NCI-H69 (cell line): ENCODE results near the gene GABARAP.

Experiments
- DNase-seq: peaks from one replicate; lab custom pipeline; 2025; lab: John Stamatoyannopoulos, UW

The GABARAP gene

GRCh38 chr17:7239091-7240027 is 2.9 kb downstream of the GABARAP start, which contains the start of gene PHF23:
Gene PHF23 (minus strand): TSS chr17:7239457. CDS start chr17:7239279, 178 bp downstream.
- DNase-seq, result peak; percentile 98

DNA sequence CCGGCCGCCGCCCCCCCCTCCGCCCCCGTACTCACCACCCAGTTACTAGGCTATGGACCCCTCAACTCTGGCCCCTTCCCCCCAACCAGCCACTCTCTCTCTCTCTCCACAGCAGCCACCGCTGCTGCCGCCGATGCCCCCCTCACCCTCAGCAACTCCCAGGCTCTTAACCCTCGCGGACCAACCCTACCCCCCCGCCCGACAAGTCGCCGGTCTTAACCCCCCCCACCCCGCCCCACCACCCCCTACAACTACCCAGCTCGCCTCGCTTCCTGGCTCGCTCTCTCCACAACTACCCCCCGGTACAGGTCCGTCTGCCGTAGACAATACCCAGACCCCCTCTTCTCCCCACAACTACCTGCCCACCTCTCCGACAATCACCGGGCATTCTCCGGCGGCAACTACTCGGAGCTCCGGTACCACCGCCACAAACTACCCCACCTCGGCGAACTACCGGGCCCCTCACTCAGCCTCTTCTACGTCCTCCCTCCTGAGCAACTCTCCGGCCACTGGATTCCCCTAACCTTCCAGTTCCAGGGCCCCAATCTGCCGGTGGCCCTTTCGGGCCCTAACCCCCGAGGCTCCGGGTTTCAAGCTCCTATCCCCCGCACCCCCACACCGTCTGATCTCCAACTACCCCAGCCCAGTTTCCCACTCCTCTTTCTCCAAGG is 3.7 kb downstream of the GABARAP start:
- DNase-seq, result peak; percentile 52

DNA sequence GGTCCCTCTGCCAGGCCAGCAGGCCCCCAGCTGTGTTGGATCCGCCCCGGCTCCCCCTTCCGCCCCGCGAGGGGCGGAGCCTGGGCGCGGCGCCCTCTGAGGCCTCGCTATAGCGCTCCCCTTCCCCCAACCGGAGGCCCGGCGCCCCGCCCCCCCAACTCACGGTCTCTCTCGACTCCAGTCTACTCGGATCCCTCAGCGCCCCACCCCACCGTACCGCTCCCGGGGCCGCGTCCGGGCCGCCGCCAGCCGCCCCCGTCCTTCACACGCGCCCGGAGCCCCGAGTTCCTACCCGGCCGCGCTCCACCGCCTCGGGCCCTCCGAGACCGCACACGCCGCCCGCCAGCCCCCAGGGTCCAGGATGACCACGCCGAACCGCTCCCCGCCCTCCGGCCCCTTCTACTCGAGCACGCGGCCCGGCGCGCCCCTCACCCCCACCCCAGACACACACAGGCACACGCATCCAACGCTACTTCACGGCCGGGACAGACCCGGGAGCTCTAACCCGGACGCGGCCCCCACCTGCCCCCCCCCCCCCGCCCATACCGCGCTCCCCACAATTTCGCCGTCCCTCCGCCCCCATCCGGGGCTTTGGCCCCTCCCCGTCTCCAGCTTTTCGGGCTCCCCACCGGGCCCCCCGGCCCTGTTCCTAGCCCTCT is 4.4 kb downstream of the GABARAP start:
- peak; percentile 76 for DNase-seq

GRCh38 chr17:7237266-7237760 is 4.9 kb downstream of the GABARAP start:
- no peak for DNase-seq

DNA sequence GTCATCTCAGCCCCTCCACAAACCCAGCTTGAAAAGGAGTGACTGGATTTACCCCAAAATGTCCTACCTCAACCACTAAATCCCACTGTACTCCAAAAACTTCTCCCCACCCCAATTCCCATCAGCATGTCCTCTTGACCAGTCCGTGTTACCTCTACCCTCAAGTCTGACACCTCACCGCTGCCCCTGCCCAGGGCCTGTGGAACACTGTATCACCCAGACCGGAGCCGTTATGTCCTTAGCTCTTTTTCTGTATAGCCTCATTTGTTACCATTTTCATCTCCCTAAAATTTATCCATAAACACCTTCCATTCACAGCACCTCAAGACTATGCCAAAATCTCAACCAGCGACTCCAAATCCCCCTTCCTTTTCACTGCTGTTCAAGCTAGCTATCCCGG is 5.4 kb downstream of the GABARAP start:
- DNase-seq, result no peak

GRCh38 chr17:7235693-7236665 is 6.3 kb downstream of the GABARAP start:
- DNase-seq, result no peak

- DNase-seq, result peak; percentile 90
Measured at GRCh38 chr17:7234083-7234951, 7.9 kb downstream of the GABARAP start, which contains the start of gene DVL2. Gene DVL2 (minus strand): TSS chr17:7234517. CDS start chr17:7234262, 255 bp downstream.

DNA sequence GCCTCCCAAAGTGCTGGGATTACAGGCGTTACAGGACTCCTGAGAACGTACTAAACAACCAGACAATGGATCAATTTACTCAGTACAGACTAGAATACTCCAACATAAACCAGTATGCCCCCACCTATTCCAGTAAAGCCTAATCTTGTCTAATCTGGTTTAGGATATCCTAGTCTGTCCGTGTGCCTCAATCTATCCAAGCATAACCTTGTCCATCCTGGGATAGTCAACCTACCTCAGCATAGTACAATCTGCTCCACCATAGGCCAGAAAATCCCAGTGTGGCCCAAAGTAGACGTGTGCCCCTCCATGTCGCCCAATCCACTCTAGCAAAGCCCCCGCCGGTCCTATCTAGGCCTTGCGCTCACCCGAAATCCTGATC is 8.6 kb downstream of the GABARAP start:
- DNase-seq, result no peak

GRCh38 chr17:7232114-7232513 is 10.1 kb downstream of the GABARAP start:
- DNase-seq, result no peak

DNA sequence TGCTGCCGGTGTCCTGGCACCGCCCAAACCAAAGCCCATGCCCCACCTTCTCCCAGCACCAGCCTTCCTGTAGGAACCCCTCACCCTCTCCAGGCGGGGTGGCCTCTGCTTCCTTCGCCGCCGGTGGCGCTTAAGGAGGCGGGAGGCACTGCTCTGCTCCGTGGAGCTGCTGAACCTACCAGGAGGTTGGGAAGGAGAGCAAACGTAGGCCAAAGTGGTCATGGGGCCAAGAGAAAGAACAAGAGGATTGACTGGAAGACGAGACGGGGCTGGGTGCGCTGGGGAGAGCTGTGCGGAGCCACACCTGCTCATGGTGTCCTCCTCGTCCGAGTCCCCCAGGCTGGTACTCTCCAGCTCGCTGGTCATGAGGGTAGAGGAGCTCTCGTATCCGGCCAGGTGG is 12.7 kb downstream of the GABARAP start:
- no peak for DNase-seq

GRCh38 chr17:7228920-7229319 is 13.3 kb downstream of the GABARAP start:
- DNase-seq, result no peak

- no peak for DNase-seq
Measured at GRCh38 chr17:7226721-7227710, 15.2 kb downstream of the GABARAP start.

DNA sequence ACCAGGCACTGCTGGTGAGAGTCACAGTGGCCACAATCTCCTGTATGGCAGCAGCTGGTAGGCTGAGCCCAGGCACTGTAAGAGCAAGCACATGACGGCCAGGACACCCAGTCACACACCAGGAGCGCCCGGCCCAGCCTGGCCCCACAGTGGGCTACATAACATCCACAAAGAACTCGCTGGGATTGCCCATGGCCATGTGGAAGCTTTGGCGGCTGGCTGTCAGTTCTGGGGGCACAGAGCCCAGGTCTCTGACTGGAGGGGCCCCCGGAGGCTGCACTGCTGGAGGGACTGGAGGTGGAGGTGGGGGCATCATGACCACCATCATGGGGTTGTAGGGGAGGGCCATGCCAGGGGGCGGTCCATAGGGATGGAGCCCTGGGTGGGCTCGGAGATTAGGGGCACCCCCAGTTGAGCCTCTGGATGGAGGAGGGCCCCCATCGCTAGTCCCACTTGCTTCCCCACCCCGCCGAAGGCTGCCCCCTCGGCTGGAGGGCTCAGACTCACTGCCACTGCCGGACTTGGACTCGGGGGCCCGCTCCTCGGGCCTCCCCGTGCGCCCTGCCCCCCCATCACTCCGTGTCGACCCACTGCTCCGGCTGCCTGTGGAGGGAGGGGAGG is 16.4 kb downstream of the GABARAP start:
- DNase-seq, result no peak

- DNase-seq, result no peak
Measured at GRCh38 chr17:7224661-7225111, 17.6 kb downstream of the GABARAP start.

GRCh38 chr17:7224110-7224509 is 18.1 kb downstream of the GABARAP start:
- no peak for DNase-seq

DNA sequence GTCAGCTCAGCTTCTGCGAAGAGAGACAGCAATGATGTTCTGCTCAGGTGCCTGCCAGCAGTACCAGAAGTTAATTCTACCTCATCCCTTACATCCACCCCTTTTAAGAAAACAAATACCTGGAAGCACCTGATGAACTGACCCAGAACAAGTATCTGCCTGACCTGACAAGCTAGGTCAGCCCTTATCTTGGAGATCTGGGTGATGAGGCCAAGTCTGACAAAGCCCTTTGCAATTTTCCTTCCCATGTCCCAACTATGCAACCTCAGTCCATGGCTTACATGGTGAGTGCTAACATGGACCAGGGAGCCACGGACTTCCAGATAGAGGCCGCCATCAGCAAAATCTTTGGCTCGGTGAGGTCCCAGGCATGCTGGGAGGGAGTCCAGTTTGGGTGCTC is 18.9 kb downstream of the GABARAP start:
- no peak for DNase-seq

- no peak for DNase-seq
Measured at GRCh38 chr17:7222972-7223292, 19.3 kb downstream of the GABARAP start.
